GM19463 (cell line): ENCODE data around the gene MSANTD2.

Experiments used
- ATAC-seq: cut with Tn5 transposase; IDR thresholded peaks from one replicate; pipeline ENCODE4 v1.9.1; 2021; ENCODE audit warnings: mild to moderate bottlenecking, moderate library complexity; ENCODE audit not compliant: unreplicated experiment

The MSANTD2 gene

DNA sequence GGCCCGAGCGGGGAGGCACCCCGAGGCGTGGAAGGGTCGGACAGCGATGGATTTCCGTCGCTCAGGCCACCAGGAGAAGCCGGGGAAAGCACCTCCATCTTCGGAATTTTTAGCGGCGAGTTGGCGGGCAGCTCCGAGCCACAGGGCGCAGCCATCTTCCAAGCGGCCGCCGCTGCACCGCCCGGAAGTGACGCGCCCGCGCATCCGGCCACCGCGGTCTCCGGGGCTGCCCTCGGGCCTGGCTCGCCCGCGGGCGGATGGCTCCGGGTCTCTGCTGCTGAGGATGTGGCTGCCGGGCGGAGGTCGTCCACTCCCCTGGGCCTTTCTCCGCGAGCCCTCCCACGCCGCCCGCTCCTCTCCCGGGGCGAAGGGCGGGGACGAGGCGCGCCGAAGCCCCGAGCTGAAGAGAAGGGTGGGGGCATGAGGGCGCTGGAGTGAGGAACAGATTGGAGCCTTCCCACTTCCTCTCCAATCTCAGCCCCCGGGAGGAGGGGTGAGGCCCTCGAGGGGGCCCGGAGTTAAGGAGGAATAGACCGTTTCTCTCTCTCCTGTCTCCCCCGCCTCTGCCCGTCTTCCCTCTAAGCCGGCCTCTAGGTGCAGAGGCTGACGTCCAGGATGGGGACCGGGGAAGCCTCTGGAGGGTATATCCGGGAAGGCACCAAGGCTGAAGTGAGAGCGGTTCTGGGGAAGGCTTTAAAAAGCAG, at the start of gene MSANTD2:
Gene MSANTD2 (minus strand): TSS at position 181 of the 704 bp plus-strand sequence. CDS start 26 bp downstream, at position 155.
- ATAC-seq, result peak; percentile 89

- no peak for ATAC-seq
Measured at GRCh38 chr11:124846070-124846673, 46.0 kb upstream of the MSANTD2 start.

DNA sequence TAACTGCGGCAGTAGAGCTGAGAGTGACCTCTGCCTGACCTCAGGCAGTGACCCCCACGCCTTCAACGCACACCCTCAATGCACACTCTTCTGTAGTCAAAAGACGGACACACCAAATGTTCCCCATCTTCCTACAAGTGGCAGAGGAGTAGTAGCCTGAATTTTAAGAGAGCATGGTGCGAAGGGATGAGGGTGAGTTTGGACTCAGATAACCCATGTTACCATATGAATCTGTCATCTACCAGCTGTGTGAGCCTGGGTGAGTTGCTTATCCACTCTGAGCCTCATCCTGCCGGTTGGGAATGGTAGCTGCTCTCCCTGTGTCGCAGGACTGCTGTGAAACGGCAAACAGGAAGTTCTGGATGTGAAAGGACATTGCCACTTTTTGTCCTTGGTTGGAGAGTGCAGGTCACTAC, 44.5 kb upstream of the MSANTD2 start:
- no peak for ATAC-seq

GRCh38 chr11:124843616-124843910, 43.4 kb upstream of the MSANTD2 start:
- no peak for ATAC-seq

DNA sequence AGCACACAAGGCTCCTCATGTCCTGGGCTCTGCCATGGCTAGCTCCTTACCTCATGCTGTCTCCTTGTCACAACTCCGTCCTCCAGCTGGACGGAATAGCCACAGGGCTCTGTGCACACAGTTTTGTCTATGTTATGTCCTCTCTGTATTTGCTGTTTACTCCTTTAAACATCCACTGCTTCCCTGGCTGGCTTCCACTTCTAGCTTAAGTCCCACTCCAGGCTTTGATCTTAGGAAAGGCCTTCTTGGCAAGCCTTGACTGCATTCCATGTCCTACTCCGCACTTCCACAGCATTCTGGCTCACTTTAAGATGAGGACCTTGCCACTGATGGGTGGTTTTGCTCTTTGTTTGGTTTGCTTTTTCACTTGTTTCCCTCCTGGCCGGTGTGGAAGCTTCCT, 42.1 kb upstream of the MSANTD2 start:
- no peak for ATAC-seq

GRCh38 chr11:124841840-124842239, 41.6 kb upstream of the MSANTD2 start:
- no peak for ATAC-seq

DNA sequence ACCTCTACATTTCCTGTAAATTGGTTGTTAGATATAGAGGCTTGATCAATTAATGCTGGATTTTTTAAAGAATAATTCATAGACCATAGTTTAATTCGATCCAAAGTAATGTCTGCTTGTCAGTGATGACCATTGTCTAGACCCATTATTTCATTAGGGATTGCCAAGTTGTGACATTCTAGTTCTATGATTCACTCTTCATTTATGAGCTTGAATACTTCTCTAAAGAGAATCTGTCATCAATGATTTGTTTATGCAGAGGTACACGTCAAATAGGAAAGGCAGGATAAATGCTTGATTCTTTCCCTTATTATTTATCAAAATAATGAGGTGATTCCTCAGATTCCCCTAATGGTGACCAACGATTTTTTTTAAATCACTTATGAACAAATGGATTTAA, 41.0 kb upstream of the MSANTD2 start:
- no peak for ATAC-seq

GRCh38 chr11:124840666-124841065, 40.5 kb upstream of the MSANTD2 start:
- no peak for ATAC-seq

GRCh38 chr11:124839972-124840621, 39.9 kb upstream of the MSANTD2 start:
- no peak for ATAC-seq

- ATAC-seq, result no peak
Measured at GRCh38 chr11:124839128-124839971, 39.1 kb upstream of the MSANTD2 start.

DNA sequence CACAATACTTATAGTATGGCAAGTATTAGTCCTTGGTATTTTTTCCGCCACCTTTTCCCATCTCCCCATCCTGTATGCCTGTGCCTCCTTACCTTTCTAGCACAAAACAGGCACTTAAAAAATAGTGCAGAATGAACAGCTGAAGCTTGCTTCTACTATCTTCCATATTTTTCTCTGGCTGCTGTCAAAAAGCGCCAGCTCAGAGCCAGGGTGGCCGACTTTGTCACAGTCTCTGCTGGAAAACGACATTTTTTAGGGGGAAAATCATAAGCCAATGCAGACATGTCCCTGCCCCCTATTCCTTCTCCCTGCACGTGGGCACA, 38.6 kb upstream of the MSANTD2 start:
- no peak for ATAC-seq

- ATAC-seq, result no peak
Measured at GRCh38 chr11:124837491-124837856, 37.3 kb upstream of the MSANTD2 start.

GRCh38 chr11:124835918-124836317, 35.7 kb upstream of the MSANTD2 start:
- no peak for ATAC-seq

GRCh38 chr11:124834526-124835180, 34.4 kb upstream of the MSANTD2 start:
- ATAC-seq, result no peak

GRCh38 chr11:124832571-124832970, 32.4 kb upstream of the MSANTD2 start:
- no peak for ATAC-seq

DNA sequence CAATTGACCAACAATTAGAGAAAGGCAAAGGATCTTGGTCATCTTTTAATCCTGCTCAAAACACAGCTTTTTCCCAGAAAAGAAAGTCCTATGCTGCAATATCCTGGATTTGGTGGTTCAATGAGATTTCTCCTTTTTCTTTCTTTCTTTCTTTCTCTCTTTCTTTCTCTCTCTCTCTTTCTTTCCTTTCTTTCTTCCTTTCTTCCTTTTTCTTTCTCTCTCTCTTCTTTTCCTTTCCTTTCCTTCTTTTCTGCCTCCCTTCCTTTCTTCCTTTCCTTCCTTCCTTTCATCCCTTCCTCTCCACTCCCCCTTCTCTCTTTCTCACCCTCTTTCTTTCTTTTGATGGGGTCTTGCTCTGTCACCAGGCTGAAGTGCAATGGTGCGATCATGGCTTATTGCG, 31.7 kb upstream of the MSANTD2 start:
- ATAC-seq, result no peak

DNA sequence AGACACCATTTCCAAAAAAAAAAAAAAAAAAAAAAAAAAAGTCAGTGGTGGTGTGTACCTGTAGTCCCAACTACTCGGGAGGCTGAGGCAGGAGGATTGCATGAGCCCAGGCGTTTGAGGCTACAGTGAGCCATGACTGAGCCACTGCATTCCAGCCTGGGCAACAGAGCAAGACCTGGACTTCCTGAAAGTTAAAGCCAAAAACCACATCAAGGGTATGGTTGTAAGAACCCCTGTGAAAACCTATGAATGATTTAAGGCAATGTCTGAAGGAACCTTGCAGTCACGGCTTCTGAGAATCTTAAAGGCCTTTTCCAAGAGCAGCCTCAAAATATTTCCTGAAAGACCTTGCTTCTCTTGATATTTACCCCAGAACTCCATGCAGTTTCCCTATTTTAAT, 30.5 kb upstream of the MSANTD2 start:
- no peak for ATAC-seq

- ATAC-seq, result no peak
Measured at GRCh38 chr11:124829986-124830385, 29.8 kb upstream of the MSANTD2 start.

DNA sequence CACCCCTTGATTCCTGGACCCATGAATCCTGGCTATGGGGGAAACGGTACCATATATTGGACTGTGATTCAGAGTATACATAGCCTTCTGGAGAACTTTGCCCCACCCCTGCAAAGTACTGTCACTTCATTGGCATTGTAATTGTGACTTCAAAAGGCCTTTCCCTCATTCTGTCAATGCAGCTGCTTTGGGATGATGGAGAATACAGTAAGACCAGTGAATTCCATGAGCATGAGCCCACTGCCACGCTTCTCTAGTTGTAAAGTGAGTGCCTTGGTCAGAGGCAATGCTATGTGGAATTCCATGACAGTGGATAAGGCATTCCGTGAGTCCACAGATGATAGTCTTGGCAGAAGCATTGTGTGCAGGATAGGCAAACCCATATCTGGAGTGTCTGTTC, 25.7 kb upstream of the MSANTD2 start:
- ATAC-seq, result no peak

GRCh38 chr11:124823512-124824376, 23.5 kb upstream of the MSANTD2 start:
- no peak for ATAC-seq
